MM.1S (cell line): ENCODE results near the gene CDC42.
"Not testable (repeated sequence)": the region's sequence is repeated elsewhere in the genome, so short reads cannot be mapped to it uniquely, and the experiment has no call there.

Experiments
- EZH2phosphoT487 ChIP-seq: fragments of 300-600 bp; sonication (generic); IDR thresholded peaks from 2 replicates; pipeline ENCODE4 v1.6.1; 2018; ENCODE audit warnings: antibody characterized with exemption, low read length
- TF ChIP-seq, protein P1 (sequence below): fragments of 300-600 bp; sonication (generic); IDR thresholded peaks from 2 replicates; pipeline ENCODE4 v1.5.1; 2016; ENCODE audit warnings: antibody characterized with exemption, low read length, mixed read lengths

DNA sequence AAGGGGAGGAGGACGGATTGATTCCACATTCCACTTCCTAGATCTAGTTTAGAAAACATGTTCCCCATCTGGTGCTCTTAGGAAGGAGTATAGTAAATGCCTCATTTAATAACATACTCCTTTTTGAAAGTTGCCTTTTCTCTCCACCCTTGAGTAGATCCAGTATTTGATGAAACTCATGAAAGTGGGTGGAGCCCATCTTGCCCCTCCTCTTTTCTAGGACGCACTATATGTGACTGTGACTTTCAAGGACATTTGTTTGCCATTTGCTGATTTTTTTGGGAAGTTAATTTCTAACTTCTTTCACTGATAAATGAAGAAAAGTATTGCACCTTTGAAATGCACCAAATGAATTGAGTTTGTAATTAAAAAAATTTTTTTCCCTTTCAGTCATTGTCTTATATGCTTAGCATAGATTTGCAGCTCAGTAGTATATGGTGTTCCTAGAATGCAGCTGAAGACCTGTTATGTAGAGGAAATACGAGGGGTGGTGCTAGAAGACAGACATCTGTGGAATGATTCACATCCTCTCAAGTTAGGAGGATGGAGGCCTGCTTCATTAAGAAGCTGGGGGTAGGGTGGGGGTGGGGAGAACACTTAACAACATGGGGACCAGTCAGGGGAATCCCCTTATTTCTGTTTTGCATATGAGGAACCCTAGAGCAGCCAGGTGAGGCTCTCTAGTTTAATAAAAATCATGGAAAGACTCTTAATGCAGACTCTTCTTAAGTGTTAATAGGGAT lies 39.7 kb downstream of the CDC42 start:
- TF ChIP-seq, protein P1, sequence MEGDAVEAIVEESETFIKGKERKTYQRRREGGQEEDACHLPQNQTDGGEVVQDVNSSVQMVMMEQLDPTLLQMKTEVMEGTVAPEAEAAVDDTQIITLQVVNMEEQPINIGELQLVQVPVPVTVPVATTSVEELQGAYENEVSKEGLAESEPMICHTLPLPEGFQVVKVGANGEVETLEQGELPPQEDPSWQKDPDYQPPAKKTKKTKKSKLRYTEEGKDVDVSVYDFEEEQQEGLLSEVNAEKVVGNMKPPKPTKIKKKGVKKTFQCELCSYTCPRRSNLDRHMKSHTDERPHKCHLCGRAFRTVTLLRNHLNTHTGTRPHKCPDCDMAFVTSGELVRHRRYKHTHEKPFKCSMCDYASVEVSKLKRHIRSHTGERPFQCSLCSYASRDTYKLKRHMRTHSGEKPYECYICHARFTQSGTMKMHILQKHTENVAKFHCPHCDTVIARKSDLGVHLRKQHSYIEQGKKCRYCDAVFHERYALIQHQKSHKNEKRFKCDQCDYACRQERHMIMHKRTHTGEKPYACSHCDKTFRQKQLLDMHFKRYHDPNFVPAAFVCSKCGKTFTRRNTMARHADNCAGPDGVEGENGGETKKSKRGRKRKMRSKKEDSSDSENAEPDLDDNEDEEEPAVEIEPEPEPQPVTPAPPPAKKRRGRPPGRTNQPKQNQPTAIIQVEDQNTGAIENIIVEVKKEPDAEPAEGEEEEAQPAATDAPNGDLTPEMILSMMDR, result not testable (repeated sequence)
- TF ChIP-seq EZH2phosphoT487, result not testable (repeated sequence)
